Neuronal stem cell (in vitro differentiated cells): Measurements from ENCODE around the gene RASA3.

Experiments
- DNase-seq: peaks from one replicate; pipeline ENCODE4 v3.0.0-alpha.2; 2013; ENCODE audit warnings: low spot score
- H2AFZ ChIP-seq: one replicate; pipeline ENCODE4 v1.6.1; 2013; ENCODE audit warnings: mild to moderate bottlenecking, low read length, inconsistent platforms
- H2AK5ac ChIP-seq: 2 replicates; pipeline ENCODE4 v1.6.1; 2013; ENCODE audit warnings: low read depth, mild to moderate bottlenecking, inconsistent platforms, low read length, moderate library complexity, mixed read lengths
- H2BK120ac ChIP-seq: 2 replicates; pipeline ENCODE4 v1.6.1; 2013; ENCODE audit warnings: low read depth, mild to moderate bottlenecking, inconsistent platforms, low read length, moderate library complexity, mixed read lengths
- H2BK12ac ChIP-seq: one replicate; pipeline ENCODE4 v1.6.1; 2013; ENCODE audit warnings: low read length, inconsistent platforms
- H2BK15ac ChIP-seq: 2 replicates; pipeline ENCODE4 v1.6.1; 2013; ENCODE audit warnings: mild to moderate bottlenecking, low read length, inconsistent platforms, mixed read lengths
- H2BK5ac ChIP-seq: one replicate; pipeline ENCODE4 v1.6.1; 2013; ENCODE audit warnings: inconsistent platforms, mild to moderate bottlenecking, low read length, moderate library complexity
- H3K14ac ChIP-seq: one replicate; pipeline ENCODE4 v1.6.1; 2013; ENCODE audit warnings: low read length, inconsistent platforms
- H3K18ac ChIP-seq: 2 replicates; pipeline ENCODE4 v1.6.1; 2013; ENCODE audit warnings: low read length, inconsistent platforms
- H3K23ac ChIP-seq: 2 replicates; pipeline ENCODE4 v1.6.1; 2013; ENCODE audit warnings: low read depth, mild to moderate bottlenecking, mixed read lengths, low read length, inconsistent platforms; ENCODE audit not compliant: poor library complexity
- H3K27ac ChIP-seq: replicated peaks from 3 replicates; pipeline ENCODE4 v1.5.1; 2013; ENCODE audit warnings: low read length, inconsistent platforms
- H3K27me3 ChIP-seq, 3 experiments: 2 replicates each; pipeline ENCODE4 v1.6.1; 2013; ENCODE audit warnings: low read length in 3 of 3, mild to moderate bottlenecking in 2 of 3, inconsistent platforms in 1 of 3, low read depth in 1 of 3, mixed read lengths in 1 of 3, moderate library complexity in 1 of 3; ENCODE audit not compliant: control insufficient read depth in 3 of 3, insufficient read depth in 3 of 3
- H3K36me3 ChIP-seq, 2 donors: replicated peaks in 1 of 2; 2 replicates each; pipeline ENCODE4 v1.6.1; 2013; ENCODE audit warnings: low read length in 2 of 2; ENCODE audit not compliant: control insufficient read depth in 2 of 2, insufficient read depth in 2 of 2
- H3K4ac ChIP-seq: 2 replicates; pipeline ENCODE4 v1.6.1; 2013; ENCODE audit warnings: inconsistent platforms, mild to moderate bottlenecking, low read length, moderate library complexity
- H3K4me1 ChIP-seq, 2 donors: 1 replicate in 1 of 2; 2 replicates in 1 of 2; pipeline ENCODE4 v1.6.1; 2013; ENCODE audit warnings: low read length in 2 of 2, low read depth in 1 of 2; ENCODE audit not compliant: control insufficient read depth in 2 of 2, insufficient read depth in 1 of 2
- H3K4me2 ChIP-seq: one replicate; pipeline ENCODE4 v1.6.1; 2013; ENCODE audit warnings: mild to moderate bottlenecking, low read length, inconsistent platforms; ENCODE audit not compliant: insufficient read depth, poor library complexity, severe bottlenecking
- H3K4me3 ChIP-seq, 2 donors: 2 replicates each; pipeline ENCODE4 v1.5.1; 2013; ENCODE audit warnings: low read length in 2 of 2, mild to moderate bottlenecking in 2 of 2, inconsistent platforms in 1 of 2, moderate library complexity in 1 of 2
- H3K79me1 ChIP-seq: one replicate; pipeline ENCODE4 v1.6.1; 2013; ENCODE audit warnings: low read depth, mild to moderate bottlenecking, inconsistent platforms, low read length, moderate library complexity
- H3K9ac ChIP-seq: one replicate; pipeline ENCODE4 v1.6.1; 2013; ENCODE audit warnings: mild to moderate bottlenecking, low read depth, low read length, inconsistent platforms; ENCODE audit not compliant: poor library complexity
- H3K9me3 ChIP-seq, 2 donors: replicated peaks in 1 of 2; 2 replicates each; pipeline versions ENCODE3 to v1.6.1; 2013; ENCODE audit warnings: low read length in 2 of 2, mild to moderate bottlenecking in 2 of 2, inconsistent platforms in 1 of 2, low read depth in 1 of 2, mixed read lengths in 1 of 2, moderate library complexity in 1 of 2; ENCODE audit not compliant: control insufficient read depth in 2 of 2, insufficient read depth in 1 of 2
- H4K8ac ChIP-seq: one replicate; pipeline ENCODE4 v1.6.1; 2013; ENCODE audit warnings: low read depth, mild to moderate bottlenecking, inconsistent platforms, low read length, moderate library complexity
- H4K91ac ChIP-seq: one replicate; pipeline ENCODE4 v1.6.1; 2013; ENCODE audit warnings: low read length, low read depth, mild to moderate bottlenecking, inconsistent platforms; ENCODE audit not compliant: poor library complexity
- WGBS, 2 donors: extraction: QIAGEN DNeasy Blood & Tissue Kit; methylation state at CpG; one replicate each; pipeline ENCODE4 v1.1.7; 2013; ENCODE audit warnings: missing lambda C conversion rate in 2 of 2, mixed read lengths in 1 of 2; ENCODE audit not compliant: insufficient read length in 2 of 2, insufficient replicate concordance in 1 of 2; ENCODE audit errors: extremely low coverage in 2 of 2; 5-methylcytosine and 5-hydroxymethylcytosine counted together

The RASA3 gene

GRCh38 chr13:114124921-114125320 is 7.5 kb downstream of the RASA3 start:
- Histone ChIP-seq H3K36me3 (peaks cover 0 to 4% of the 10 kb centered on the region in 2 donors), H3K4me3 (no peak overlapping the region), H3K9me3 (no peaks in the 10 kb centered on the region), H3K23ac (no peak overlapping the region), H4K8ac (no peak overlapping the region), H2BK120ac (no peak overlapping the region), H2AK5ac (no peak overlapping the region), H3K9ac (no peak overlapping the region), H3K4me1 (peaks cover 28 to 44% of the 10 kb centered on the region in 2 donors), H3K4me2 (no peak overlapping the region), H2BK12ac (no peak overlapping the region), H3K14ac (no peak overlapping the region), H3K18ac (no peak overlapping the region), H3K27ac (no peak overlapping the region), H3K79me1 (peaks cover 8% of the 10 kb centered on the region), H2AFZ (no peak overlapping the region), H3K27me3 (peaks cover 0 to 2% (median 0%) of the 10 kb centered on the region in 3 experiments), H2BK5ac (no peak overlapping the region), H3K4ac (no peak overlapping the region), H2BK15ac (no peak overlapping the region), H4K91ac (no peak overlapping the region)
- no peak for DNase-seq
- no CpG with 5 or more reads among the region's 9 CpGs for WGBS, 2 donors

GRCh38 chr13:114124431-114124830 is 8.0 kb downstream of the RASA3 start:
- Histone ChIP-seq H2BK12ac (no peak overlapping the region), H2BK120ac (no peak overlapping the region), H3K27me3 (no peaks in the 10 kb centered on the region), H3K79me1 (peaks cover 8% of the 10 kb centered on the region), H3K4me3 (no peak overlapping the region), H3K23ac (no peak overlapping the region), H2BK5ac (no peak overlapping the region), H4K91ac (no peak overlapping the region), H3K4me2 (no peak overlapping the region), H3K4me1 (peaks cover 24 to 39% of the 10 kb centered on the region in 2 donors), H3K27ac (no peak overlapping the region), H4K8ac (no peak overlapping the region), H3K4ac (no peak overlapping the region), H3K18ac (no peak overlapping the region), H3K14ac (no peak overlapping the region), H3K36me3 (peaks cover 0 to 4% of the 10 kb centered on the region in 2 donors), H3K9ac (no peak overlapping the region), H2BK15ac (no peak overlapping the region), H3K9me3 (no peaks in the 10 kb centered on the region), H2AK5ac (no peak overlapping the region), H2AFZ (no peak overlapping the region)
- WGBS, 2 donors = no CpG with 5 or more reads among the region's 18 CpGs
- no peak for DNase-seq

GRCh38 chr13:114123876-114124275 is 8.5 kb downstream of the RASA3 start:
- peaks cover 8% of the 10 kb centered on the region for H3K79me1 ChIP-seq

GRCh38 chr13:114123448-114123847 is 9.0 kb downstream of the RASA3 start:
- no peak for DNase-seq
- Histone ChIP-seq H4K8ac (no peak overlapping the region), H3K23ac (no peak overlapping the region), H2BK15ac (no peak overlapping the region), H2BK120ac (no peak overlapping the region), H3K27me3 (no peaks in the 10 kb centered on the region), H3K4me1 (peaks cover 20 to 37% of the 10 kb centered on the region in 2 donors), H3K9me3 (no peaks in the 10 kb centered on the region), H3K18ac (no peak overlapping the region), H2AFZ (no peak overlapping the region), H3K4me3 (no peak overlapping the region), H3K9ac (no peak overlapping the region), H3K4ac (no peak overlapping the region), H3K27ac (no peak overlapping the region), H3K4me2 (no peak overlapping the region), H3K14ac (no peak overlapping the region), H3K79me1 (peaks cover 8% of the 10 kb centered on the region), H2BK5ac (no peak overlapping the region), H2AK5ac (no peak overlapping the region), H3K36me3 (peaks cover 0 to 4% of the 10 kb centered on the region in 2 donors), H2BK12ac (no peak overlapping the region), H4K91ac (no peak overlapping the region)
- WGBS, 2 donors = no CpG with 5 or more reads among the region's 17 CpGs

More at GRCh38 chr13:114123876-114124275, 8.5 kb downstream of the RASA3 start:
- no peak for DNase-seq
- Histone ChIP-seq H2AK5ac (no peak overlapping the region), H3K4me3 (no peak overlapping the region), H3K27me3 (no peaks in the 10 kb centered on the region), H4K91ac (no peak overlapping the region), H3K9me3 (no peaks in the 10 kb centered on the region), H2AFZ (no peak overlapping the region), H2BK5ac (no peak overlapping the region), H3K14ac (no peak overlapping the region), H3K4ac (no peak overlapping the region), H2BK15ac (no peak overlapping the region), H3K9ac (no peak overlapping the region), H3K27ac (no peak overlapping the region), H2BK12ac (no peak overlapping the region), H3K36me3 (peaks cover 0 to 4% of the 10 kb centered on the region in 2 donors), H3K4me1 (peaks cover 20 to 37% of the 10 kb centered on the region in 2 donors), H3K23ac (no peak overlapping the region), H2BK120ac (no peak overlapping the region), H3K18ac (no peak overlapping the region), H3K4me2 (no peak overlapping the region), H4K8ac (no peak overlapping the region)
- no CpG with 5 or more reads among the region's 14 CpGs for whole genome bisulfite sequencing, 2 donors
